HG02852 (cell line): ENCODE measurements around the gene SLC22A7.

Experiments used
- ATAC-seq: cut with Tn5 transposase; IDR thresholded peaks from one replicate; pipeline ENCODE4 v1.9.1; 2021; ENCODE audit warnings: mild to moderate bottlenecking, moderate library complexity; ENCODE audit not compliant: unreplicated experiment

The SLC22A7 gene

DNA sequence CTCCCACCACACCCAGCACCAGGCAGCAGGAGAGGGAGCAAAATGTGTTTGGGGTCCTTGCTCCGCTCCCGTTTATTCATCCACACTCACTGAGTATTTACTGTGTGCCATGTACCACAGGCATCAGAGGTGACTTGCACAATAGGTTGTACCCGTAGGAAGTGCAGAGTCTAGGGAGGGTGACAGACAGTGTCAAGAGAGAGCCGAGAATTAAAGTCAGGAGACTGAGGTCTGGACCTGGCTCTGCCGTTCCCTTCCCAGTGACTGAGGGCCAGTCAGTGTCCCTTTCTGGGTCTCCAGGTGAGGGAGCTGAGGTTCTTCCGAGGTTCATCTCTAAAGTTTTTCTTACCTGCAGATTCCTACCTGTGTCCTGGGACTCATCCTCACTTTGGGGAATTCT is 32.5 kb upstream of the SLC22A7 start:
- ATAC-seq, result no peak

DNA sequence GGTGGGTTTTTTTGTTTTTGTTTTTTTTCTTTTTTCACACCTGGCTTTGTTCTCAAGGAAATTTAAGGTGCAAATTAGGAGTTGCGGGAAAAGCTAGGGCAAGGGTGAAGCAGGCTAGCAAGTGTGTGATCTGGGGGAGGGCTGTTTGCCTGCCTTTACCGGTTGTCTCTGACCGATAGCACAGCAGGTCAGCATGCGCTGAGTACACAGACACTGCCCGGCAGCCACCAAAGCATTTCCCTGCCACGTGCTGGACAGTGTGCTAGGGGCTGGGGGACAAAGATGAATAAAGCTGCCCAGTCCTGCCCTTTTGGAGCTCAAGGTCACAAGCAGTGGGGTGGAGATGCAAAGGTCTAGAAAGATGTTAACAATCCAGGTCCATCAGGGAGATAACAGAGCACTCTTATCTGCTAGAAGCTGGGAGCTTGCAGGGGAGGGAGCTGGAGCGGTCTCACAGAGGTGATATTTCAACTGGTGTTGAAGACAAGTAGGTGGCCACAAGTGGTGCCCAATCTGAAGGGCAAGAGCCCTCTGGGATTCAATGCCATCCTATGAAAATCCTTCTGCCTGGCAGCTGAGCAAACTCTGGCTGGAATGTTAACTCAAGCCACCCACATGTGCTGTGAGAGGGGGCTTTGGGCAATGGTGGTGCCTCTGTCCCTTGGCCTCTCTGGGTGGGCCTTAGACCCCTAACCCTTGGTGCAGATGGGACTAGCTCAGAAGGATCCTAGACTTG is 30.3 kb upstream of the SLC22A7 start:
- no peak for ATAC-seq

DNA sequence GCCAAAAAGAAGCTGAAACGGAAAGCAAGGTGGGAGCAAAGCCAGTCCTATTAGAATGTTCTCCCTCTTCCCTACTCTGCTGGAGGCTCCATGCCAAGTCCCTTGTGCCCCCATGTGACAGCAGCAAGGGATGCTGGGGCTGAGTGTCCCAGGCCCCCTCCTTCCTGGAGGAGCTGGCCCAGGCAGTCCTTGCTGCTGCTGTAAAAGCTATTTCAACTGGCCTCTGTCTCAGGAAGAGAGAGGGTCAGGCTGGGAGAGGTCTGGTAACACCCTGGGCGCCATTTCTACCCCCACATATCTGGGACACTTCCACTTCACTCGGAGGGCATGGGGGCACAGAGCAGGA is 29.7 kb upstream of the SLC22A7 start:
- no peak for ATAC-seq

DNA sequence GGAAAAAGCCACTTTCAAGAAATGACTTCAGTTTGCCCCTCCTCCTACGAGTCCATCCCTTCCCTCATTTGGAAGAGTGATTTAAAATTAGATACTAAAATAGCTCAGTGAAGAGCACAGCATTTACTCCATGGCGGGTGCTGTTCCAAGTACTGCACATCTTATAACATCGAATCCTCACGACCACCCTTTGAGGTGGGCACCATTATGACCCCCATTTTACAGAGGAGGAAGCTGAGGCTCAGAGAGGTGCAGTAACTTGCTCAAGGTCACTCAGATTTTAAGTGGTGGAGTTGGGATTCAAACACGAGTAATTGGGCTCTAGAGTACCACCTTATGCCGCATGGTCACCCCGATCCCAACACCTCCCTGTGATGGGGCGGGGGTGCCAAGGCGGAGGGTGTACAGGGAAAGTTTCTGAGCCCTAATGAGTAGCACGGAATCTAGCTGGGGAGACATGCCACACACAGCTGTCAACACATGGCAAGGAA is 29.2 kb upstream of the SLC22A7 start:
- ATAC-seq, result no peak

- ATAC-seq, result no peak
These were observed 28.6 kb upstream of the SLC22A7 start for GRCh38 chr6:43269273-43270007.

- ATAC-seq, result no peak
These were observed 26.8 kb upstream of the SLC22A7 start for GRCh38 chr6:43271103-43271815.

- no peak for ATAC-seq
These were observed 26.1 kb upstream of the SLC22A7 start for GRCh38 chr6:43271944-43272343.

- no peak for ATAC-seq
These were observed 24.4 kb upstream of the SLC22A7 start for GRCh38 chr6:43273707-43274106.

- no peak for ATAC-seq
These were observed 23.7 kb upstream of the SLC22A7 start for GRCh38 chr6:43274127-43274915.

DNA sequence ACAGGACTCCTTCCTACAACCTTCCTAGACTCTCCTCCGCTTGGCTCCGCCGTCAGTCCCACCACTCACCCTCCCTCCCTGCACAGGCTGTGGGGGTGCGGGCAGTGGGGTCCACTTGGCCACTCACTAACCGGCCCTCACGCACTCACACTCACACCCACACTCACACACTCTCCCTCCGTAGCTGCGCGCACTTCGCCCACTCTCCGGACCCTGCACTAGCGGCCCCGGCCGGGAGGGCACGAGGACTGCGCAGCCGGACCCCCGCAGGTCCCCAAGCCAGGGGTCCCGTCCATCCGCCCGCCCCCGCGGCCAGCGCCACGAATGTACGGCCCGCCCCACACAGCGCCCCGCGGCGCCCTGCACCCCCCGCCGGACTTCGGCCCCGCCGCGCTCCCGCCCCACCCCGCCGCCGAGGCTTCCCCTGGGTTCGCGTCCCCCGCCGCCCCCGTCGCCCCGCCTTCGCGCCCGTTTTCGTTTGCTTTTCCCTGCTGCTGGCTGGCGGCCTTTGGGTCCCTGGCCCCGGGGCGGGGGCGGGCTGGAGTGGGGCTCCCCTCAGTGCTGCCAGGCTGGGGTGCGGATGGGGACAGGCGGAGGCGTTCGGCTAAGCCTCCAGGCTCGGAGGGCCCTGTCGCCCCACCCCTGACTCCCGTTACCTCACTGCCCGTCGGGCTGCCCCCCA is 23.0 kb upstream of the SLC22A7 start:
- no peak for ATAC-seq

GRCh38 chr6:43275801-43276576 is 22.1 kb upstream of the SLC22A7 start:
- no peak for ATAC-seq

DNA sequence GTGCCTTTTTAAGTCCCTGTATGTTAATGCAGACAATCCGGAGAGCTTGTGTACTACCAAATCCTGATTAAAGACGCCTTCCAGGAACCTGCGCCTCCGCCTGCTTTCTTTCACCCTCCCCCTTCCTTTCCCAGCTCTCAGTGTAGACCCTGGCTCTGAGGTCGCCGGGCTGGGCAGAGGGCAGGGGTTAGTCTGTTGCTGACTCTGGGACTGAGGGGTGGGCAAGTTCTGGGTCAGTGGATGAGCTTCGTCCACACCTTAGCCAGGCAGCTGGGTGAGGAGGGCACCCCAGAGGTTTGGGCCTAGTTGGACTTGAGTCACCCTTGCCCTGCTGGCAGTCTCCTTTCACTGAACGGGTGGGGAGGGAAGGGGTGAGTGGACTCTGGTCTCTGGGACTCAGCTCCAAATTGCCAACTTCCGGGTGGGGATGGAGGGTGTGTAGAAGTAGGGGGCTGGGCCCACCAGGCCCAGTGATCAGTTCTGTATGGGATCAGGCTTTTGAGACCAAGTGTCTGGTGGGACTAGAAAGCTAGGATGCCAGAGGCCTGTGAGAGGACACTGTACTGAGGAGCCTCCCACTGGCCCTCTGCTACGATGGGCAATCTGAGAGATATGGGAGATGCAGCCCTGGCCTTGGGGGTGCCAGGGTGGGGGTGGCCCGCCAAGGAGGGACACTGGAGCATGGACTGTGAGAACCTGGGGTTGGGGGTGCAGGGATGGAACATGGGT is 21.3 kb upstream of the SLC22A7 start:
- ATAC-seq, result no peak

DNA sequence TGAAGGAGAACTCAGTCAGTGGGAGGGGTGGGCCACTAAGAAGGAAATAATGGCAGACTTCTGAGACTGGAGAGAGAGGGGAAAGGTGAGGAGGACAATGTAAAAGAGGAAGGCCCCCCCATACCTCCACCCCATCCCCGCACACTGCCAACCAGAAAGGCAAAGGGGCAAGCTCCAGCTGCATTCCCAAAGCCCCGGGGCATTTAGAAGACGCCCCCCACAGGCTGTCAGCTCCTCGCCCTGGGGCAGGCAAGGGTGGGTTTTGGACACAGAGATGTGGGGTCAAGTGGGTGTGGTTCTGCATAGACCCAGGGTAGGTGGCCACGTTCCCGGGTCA is 20.8 kb upstream of the SLC22A7 start:
- no peak for ATAC-seq

DNA sequence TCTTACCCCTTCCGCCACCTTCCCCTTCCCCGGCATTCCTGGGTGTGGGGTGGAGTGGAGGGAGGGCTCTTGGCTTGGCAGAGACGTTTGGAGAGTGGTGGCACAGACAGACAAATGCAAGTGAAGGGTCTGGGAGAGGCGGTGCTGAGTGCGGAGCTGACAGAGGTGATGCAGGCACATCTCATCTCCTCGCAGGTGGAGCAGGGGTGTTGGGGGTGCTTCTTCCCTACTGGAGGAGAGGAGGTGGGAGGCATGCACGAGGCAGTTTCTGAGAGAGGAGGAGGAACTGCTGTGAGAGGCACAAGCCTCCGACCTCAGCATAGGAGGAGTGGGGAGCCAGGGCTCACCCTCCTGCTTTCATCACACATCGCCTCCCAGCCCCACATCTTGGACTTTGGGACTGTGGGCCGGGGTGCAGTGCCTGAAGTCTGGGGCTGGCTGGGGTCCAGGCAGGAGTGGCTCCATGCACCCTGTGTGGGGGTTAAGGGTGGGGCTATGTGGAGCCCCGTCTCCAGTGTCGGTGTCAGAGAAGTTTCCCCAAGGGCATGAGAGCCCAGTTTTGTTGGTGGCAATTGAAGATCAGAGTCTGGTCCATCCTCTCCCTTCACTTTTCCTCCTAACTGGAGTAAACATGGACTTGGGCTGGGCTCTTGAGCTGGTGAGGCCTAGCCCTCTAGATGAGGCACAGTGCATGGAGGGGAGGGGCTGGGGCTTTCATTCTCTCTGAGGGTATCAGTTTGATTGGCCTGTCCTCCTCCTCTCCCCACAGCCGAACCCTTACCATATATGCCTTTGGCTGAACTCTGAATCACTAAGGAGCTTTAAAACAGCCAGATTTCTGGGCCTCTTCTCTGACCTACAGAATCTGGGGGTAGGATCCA is 20.2 kb upstream of the SLC22A7 start:
- ATAC-seq, result no peak

- ATAC-seq, result no peak
These were observed 19.5 kb upstream of the SLC22A7 start for GRCh38 chr6:43278524-43279078.

GRCh38 chr6:43280234-43280633 is 17.8 kb upstream of the SLC22A7 start:
- no peak for ATAC-seq

DNA sequence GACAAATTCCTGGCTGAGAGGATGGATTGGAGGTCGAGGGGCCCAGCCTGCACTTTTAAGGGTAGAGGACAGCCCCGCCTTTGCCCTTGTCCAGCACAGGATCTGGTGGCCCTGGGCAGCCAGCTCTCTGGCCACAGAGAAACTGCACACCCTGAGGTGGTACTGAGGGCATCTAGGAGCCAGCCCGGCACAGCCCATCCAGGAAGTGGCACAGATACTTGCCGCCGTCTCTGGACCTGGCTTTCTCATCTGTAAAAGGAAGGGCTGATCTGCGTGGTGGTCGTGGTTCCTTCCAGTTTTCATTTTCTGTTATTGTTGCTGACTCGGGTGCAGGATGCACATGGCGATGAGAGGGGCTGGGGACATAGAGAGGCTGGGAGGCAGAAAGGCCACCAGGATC is 16.0 kb upstream of the SLC22A7 start:
- ATAC-seq, result no peak
